Immature natural killer cell (primary cell): ENCODE results near the gene CLEC18C. TPM values are rescaled to one million over a fixed set of nuclear protein-coding genes. Genes with fewer than 3 reads are reported as not detected.
"Not testable (repeated sequence)": the region's sequence is repeated elsewhere in the genome, so short reads cannot be mapped to it uniquely, and the experiment has no call there.

Experiments
- DNase-seq, 3 donors: peaks; one replicate each; pipeline ENCODE4 v3.0.0; 2022; ENCODE audit warnings: mixed read lengths in 1 of 3
- H3K27ac Mint-ChIP-seq, 6 donors: one replicate each; pipeline ENCODE4 v1.8.0; 2020; ENCODE audit warnings: mixed read lengths in 6 of 6, mild to moderate bottlenecking in 5 of 6, inconsistent platforms in 4 of 6, moderate library complexity in 3 of 6
- H3K27me3 Mint-ChIP-seq, 3 donors: one replicate each; pipeline ENCODE4 v1.8.0; 2020 to 2021; ENCODE audit warnings: low read depth in 3 of 3, mild to moderate bottlenecking in 3 of 3, mixed read lengths in 3 of 3, moderate library complexity in 3 of 3, inconsistent platforms in 1 of 3
- H3K36me3 Mint-ChIP-seq, 3 donors: one replicate each; pipeline ENCODE4 v1.8.0; 2020; ENCODE audit warnings: mixed read lengths in 3 of 3, inconsistent platforms in 2 of 3, mild to moderate bottlenecking in 2 of 3
- H3K4me1 Mint-ChIP-seq, 2 donors: one replicate each; pipeline ENCODE4 v1.8.0; 2020; ENCODE audit warnings: inconsistent platforms in 2 of 2, mild to moderate bottlenecking in 2 of 2, mixed read lengths in 2 of 2, moderate library complexity in 1 of 2
- H3K4me3 Mint-ChIP-seq, 5 donors: one replicate each; pipeline ENCODE4 v1.8.0; 2020; ENCODE audit warnings: mild to moderate bottlenecking in 5 of 5, mixed read lengths in 5 of 5, inconsistent platforms in 3 of 5, moderate library complexity in 3 of 5
- H3K9me3 Mint-ChIP-seq, 6 donors: one replicate each; pipeline ENCODE4 v1.8.0; 2020; ENCODE audit warnings: mild to moderate bottlenecking in 6 of 6, mixed read lengths in 6 of 6, inconsistent platforms in 4 of 6, moderate library complexity in 3 of 6
- polyA plus RNA-seq, 3 donors: library from polyadenylated mRNA; unstranded; fragments of 300-500 nt; fragmentation: Illumina TruSeq; gene quantifications; one replicate each; pipeline ENCODE4 v1.2.3, GENCODE V29; 2021

Gene CLEC18C
- polyA plus RNA-seq, result not detected

- not testable (repeated sequence) for H3K27me3 Mint-ChIP-seq, H3K4me3 Mint-ChIP-seq, H3K9me3 Mint-ChIP-seq, H3K4me1 Mint-ChIP-seq, H3K36me3 Mint-ChIP-seq, H3K27ac Mint-ChIP-seq, DNase-seq
Measured at GRCh38 chr16:70173212-70173837, at the start of gene CLEC18C. Gene CLEC18C (plus strand): TSS chr16:70173787. CDS start chr16:70174279, 492 bp downstream.

GRCh38 chr16:70123822-70124221 is 49.8 kb upstream of the CLEC18C start:
- not testable (repeated sequence) for DNase-seq, H3K27ac Mint-ChIP-seq, H3K4me1 Mint-ChIP-seq, H3K9me3 Mint-ChIP-seq, H3K4me3 Mint-ChIP-seq, H3K27me3 Mint-ChIP-seq
- peaks cover 5 to 43% (median 19%) of the 10 kb centered on the region in 3 donors for H3K36me3 Mint-ChIP-seq

GRCh38 chr16:70126226-70126625 is 47.4 kb upstream of the CLEC18C start:
- not testable (repeated sequence) for H3K27me3 Mint-ChIP-seq, H3K4me3 Mint-ChIP-seq, DNase-seq, H3K4me1 Mint-ChIP-seq, H3K9me3 Mint-ChIP-seq, H3K27ac Mint-ChIP-seq
- peaks cover 5 to 57% (median 26%) of the 10 kb centered on the region in 3 donors for H3K36me3 Mint-ChIP-seq

GRCh38 chr16:70127706-70128105 is 45.9 kb upstream of the CLEC18C start:
- not testable (repeated sequence) for H3K4me3 Mint-ChIP-seq, H3K4me1 Mint-ChIP-seq, H3K27me3 Mint-ChIP-seq, DNase-seq, H3K27ac Mint-ChIP-seq, H3K9me3 Mint-ChIP-seq
- peaks cover 9 to 58% (median 20%) of the 10 kb centered on the region in 3 donors for H3K36me3 Mint-ChIP-seq

- not testable (repeated sequence) for H3K4me1 Mint-ChIP-seq, DNase-seq, H3K27ac Mint-ChIP-seq, H3K9me3 Mint-ChIP-seq, H3K4me3 Mint-ChIP-seq, H3K27me3 Mint-ChIP-seq
- peaks cover 9 to 57% (median 20%) of the 10 kb centered on the region in 3 donors for H3K36me3 Mint-ChIP-seq
Measured at GRCh38 chr16:70128844-70129243, 44.7 kb upstream of the CLEC18C start.

- not testable (repeated sequence) for H3K27me3 Mint-ChIP-seq, H3K4me1 Mint-ChIP-seq, H3K9me3 Mint-ChIP-seq, DNase-seq, H3K4me3 Mint-ChIP-seq, H3K27ac Mint-ChIP-seq
- peaks cover 23 to 70% (median 23%) of the 10 kb centered on the region in 3 donors for H3K36me3 Mint-ChIP-seq
Measured at GRCh38 chr16:70135796-70136195, 37.8 kb upstream of the CLEC18C start.

GRCh38 chr16:70136595-70136994 is 37.0 kb upstream of the CLEC18C start:
- not testable (repeated sequence) for H3K4me3 Mint-ChIP-seq, H3K9me3 Mint-ChIP-seq, H3K27ac Mint-ChIP-seq, H3K4me1 Mint-ChIP-seq, H3K27me3 Mint-ChIP-seq, DNase-seq
- H3K36me3 Mint-ChIP-seq, result peaks cover 21 to 73% (median 26%) of the 10 kb centered on the region in 3 donors

GRCh38 chr16:70142739-70143138 is 30.8 kb upstream of the CLEC18C start:
- H3K9me3 Mint-ChIP-seq, DNase-seq, H3K27me3 Mint-ChIP-seq, H3K4me3 Mint-ChIP-seq, H3K27ac Mint-ChIP-seq, H3K4me1 Mint-ChIP-seq: not testable (repeated sequence)
- peaks cover 8 to 52% (median 22%) of the 10 kb centered on the region in 3 donors for H3K36me3 Mint-ChIP-seq

- peaks cover 7 to 55% (median 20%) of the 10 kb centered on the region in 3 donors for H3K36me3 Mint-ChIP-seq
- not testable (repeated sequence) for H3K27ac Mint-ChIP-seq, DNase-seq, H3K9me3 Mint-ChIP-seq, H3K4me1 Mint-ChIP-seq, H3K27me3 Mint-ChIP-seq, H3K4me3 Mint-ChIP-seq
Measured at GRCh38 chr16:70143231-70143895, 30.2 kb upstream of the CLEC18C start.

- peaks cover 21 to 58% (median 34%) of the 10 kb centered on the region in 3 donors for H3K36me3 Mint-ChIP-seq
- not testable (repeated sequence) for H3K27me3 Mint-ChIP-seq
Measured at GRCh38 chr16:70147853-70148252, 25.7 kb upstream of the CLEC18C start.

GRCh38 chr16:70148453-70148852 is 25.1 kb upstream of the CLEC18C start:
- H3K27ac Mint-ChIP-seq, H3K27me3 Mint-ChIP-seq, H3K4me3 Mint-ChIP-seq, H3K4me1 Mint-ChIP-seq, DNase-seq, H3K9me3 Mint-ChIP-seq: not testable (repeated sequence)
- H3K36me3 Mint-ChIP-seq, result peaks cover 27 to 58% (median 35%) of the 10 kb centered on the region in 3 donors

More at GRCh38 chr16:70147853-70148252, 25.7 kb upstream of the CLEC18C start:
- not testable (repeated sequence) for H3K4me1 Mint-ChIP-seq, H3K4me3 Mint-ChIP-seq, DNase-seq, H3K27ac Mint-ChIP-seq, H3K9me3 Mint-ChIP-seq

- Mint-ChIP-seq H3K27ac (peak overlapping the region in 1 of 6 donors; percentile 14), H3K36me3 (peaks cover 27 to 59% (median 34%) of the 10 kb centered on the region in 3 donors)
- H3K9me3 Mint-ChIP-seq, H3K4me1 Mint-ChIP-seq, DNase-seq, H3K4me3 Mint-ChIP-seq, H3K27me3 Mint-ChIP-seq: not testable (repeated sequence)
Measured at GRCh38 chr16:70149296-70149695, 24.3 kb upstream of the CLEC18C start.

GRCh38 chr16:70151391-70151790 is 22.2 kb upstream of the CLEC18C start:
- no peak for DNase-seq
- Mint-ChIP-seq H3K27me3 (no peaks in the 10 kb centered on the region), H3K4me3 (no peak overlapping the region), H3K9me3 (no peaks in the 10 kb centered on the region), H3K36me3 (peaks cover 31 to 56% (median 34%) of the 10 kb centered on the region in 3 donors), H3K27ac (peak overlapping the region in 2 of 6 donors; percentile 7 to 13), H3K4me1 (peaks cover 0 to 8% of the 10 kb centered on the region in 2 donors)

GRCh38 chr16:70151941-70152509 is 21.6 kb upstream of the CLEC18C start:
- Mint-ChIP-seq H3K27ac (no peak overlapping the region), H3K4me3 (no peak overlapping the region), H3K27me3 (no peaks in the 10 kb centered on the region), H3K36me3 (peaks cover 34 to 56% (median 34%) of the 10 kb centered on the region in 3 donors), H3K9me3 (no peaks in the 10 kb centered on the region), H3K4me1 (peaks cover 0 to 8% of the 10 kb centered on the region in 2 donors)
- DNase-seq, result no peak
